KMS-11 (cell line): Measurements from ENCODE around the gene HSPA4L.

ENCODE experiments used
- H2AFZ ChIP-seq: fragments of 200-600 bp; sonication (generic); 2 replicates; pipeline ENCODE4 v1.6.1; 2016; ENCODE audit warnings: antibody characterized with exemption, mixed run types, low read depth
- H3K27ac ChIP-seq: fragments of 200-600 bp; sonication (generic); 2 replicates; pipeline ENCODE4 v1.6.1; 2016; ENCODE audit warnings: mild to moderate bottlenecking, mixed run types
- H3K27me3 ChIP-seq: fragments of 200-600 bp; sonication (generic); 2 replicates; pipeline ENCODE4 v1.6.1; 2017; ENCODE audit warnings: mild to moderate bottlenecking, low read depth, mixed run types, moderate library complexity; ENCODE audit not compliant: insufficient read depth
- H3K36me3 ChIP-seq: fragments of 200-600 bp; sonication (generic); 2 replicates; pipeline ENCODE4 v1.6.1; 2017; ENCODE audit warnings: mild to moderate bottlenecking, mixed run types; ENCODE audit not compliant: insufficient read depth
- H3K4me1 ChIP-seq: fragments of 200-600 bp; sonication (generic); 2 replicates; pipeline ENCODE4 v1.6.1; 2016; ENCODE audit warnings: mild to moderate bottlenecking, low read depth, mixed run types; ENCODE audit not compliant: poor library complexity, severe bottlenecking
- H3K4me2 ChIP-seq: fragments of 200-600 bp; sonication (generic); 2 replicates; pipeline ENCODE4 v1.7.0; 2016; ENCODE audit warnings: mild to moderate bottlenecking, mixed run types
- H3K4me3 ChIP-seq: fragments of 200-600 bp; sonication (generic); IDR thresholded peaks from 2 replicates; pipeline ENCODE4 v1.6.1; 2017; ENCODE audit warnings: low read depth, low read length, mixed read lengths; ENCODE audit not compliant: insufficient read depth
- H3K79me2 ChIP-seq: fragments of 200-600 bp; sonication (generic); 2 replicates; pipeline ENCODE4 v1.6.1; 2016; ENCODE audit warnings: low read depth, mixed run types; ENCODE audit not compliant: insufficient read depth
- H3K9ac ChIP-seq: fragments of 200-600 bp; sonication (generic); 2 replicates; pipeline ENCODE4 v1.6.1; 2016; ENCODE audit warnings: mild to moderate bottlenecking, mixed run types
- H4K20me1 ChIP-seq: fragments of 200-600 bp; sonication (generic); 2 replicates; pipeline ENCODE4 v1.6.1; 2016; ENCODE audit warnings: mild to moderate bottlenecking, mixed run types; ENCODE audit not compliant: insufficient read depth
- TF ChIP-seq, protein P1 (sequence below): fragments of 200-600 bp; sonication (generic); conservative IDR thresholded peaks from 2 replicates; pipeline ENCODE4 v1.6.1; 2017; ENCODE audit warnings: low read depth, mild to moderate bottlenecking, antibody characterized with exemption, low read length, moderate library complexity, mixed read lengths

The HSPA4L gene

DNA sequence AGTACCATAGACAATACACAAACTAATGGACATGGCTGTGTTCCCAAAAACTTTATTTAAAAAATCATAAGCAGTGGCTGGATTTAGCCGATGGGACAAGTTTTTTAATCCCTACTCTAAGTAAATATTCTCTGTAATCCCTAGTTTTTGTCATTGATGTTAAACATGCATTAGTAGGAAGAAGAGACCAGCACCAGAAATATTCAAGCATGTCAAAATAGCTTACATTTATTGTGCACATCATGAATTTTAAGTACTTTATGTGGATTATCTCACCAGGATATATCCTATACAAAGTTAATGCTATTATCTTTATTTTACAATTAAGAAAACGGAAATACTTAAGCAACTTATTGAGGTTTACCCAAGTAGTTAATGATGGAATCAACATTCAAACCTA, 46.0 kb downstream of the HSPA4L start:
- TF ChIP-seq, protein P1, sequence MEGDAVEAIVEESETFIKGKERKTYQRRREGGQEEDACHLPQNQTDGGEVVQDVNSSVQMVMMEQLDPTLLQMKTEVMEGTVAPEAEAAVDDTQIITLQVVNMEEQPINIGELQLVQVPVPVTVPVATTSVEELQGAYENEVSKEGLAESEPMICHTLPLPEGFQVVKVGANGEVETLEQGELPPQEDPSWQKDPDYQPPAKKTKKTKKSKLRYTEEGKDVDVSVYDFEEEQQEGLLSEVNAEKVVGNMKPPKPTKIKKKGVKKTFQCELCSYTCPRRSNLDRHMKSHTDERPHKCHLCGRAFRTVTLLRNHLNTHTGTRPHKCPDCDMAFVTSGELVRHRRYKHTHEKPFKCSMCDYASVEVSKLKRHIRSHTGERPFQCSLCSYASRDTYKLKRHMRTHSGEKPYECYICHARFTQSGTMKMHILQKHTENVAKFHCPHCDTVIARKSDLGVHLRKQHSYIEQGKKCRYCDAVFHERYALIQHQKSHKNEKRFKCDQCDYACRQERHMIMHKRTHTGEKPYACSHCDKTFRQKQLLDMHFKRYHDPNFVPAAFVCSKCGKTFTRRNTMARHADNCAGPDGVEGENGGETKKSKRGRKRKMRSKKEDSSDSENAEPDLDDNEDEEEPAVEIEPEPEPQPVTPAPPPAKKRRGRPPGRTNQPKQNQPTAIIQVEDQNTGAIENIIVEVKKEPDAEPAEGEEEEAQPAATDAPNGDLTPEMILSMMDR = no peak
- Histone ChIP-seq H3K4me1 (no peaks in the 10 kb centered on the region), H2AFZ (no peak overlapping the region), H3K36me3 (0 out of 2 replicates have a peak, but pooled peaks cover 2% of the 10 kb centered on the region), H3K27ac (no peak overlapping the region), H3K4me3 (no peak overlapping the region), H3K9ac (no peak overlapping the region), H3K4me2 (no peak overlapping the region), H3K27me3 (no peaks in the 10 kb centered on the region), H4K20me1 (no peaks in the 10 kb centered on the region; the same call in 1 of the 2 replicates), H3K79me2 (no peaks in the 10 kb centered on the region)

DNA sequence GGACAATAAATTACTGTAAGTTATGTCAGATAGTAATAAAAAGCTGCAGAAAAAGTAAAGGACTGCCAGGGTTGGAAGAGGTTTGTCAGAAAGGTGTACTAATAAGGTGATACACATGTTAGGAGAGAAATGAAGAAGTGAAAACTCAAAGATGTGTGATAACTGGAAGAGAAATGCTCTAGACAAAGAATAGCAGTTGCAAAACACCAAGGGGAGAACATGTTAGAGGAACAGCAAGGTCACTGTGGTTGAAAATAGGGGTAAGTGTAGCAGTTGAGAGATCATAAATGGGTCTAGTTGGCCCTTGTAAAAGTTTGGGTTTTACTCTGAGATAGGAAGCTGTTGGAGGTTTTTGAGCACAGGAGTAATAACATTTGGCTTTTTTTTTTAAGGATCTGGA, 46.9 kb downstream of the HSPA4L start:
- H4K20me1 ChIP-seq = no peaks in the 10 kb centered on the region; the same call in 1 of the 2 replicates
- H3K79me2 ChIP-seq = no peaks in the 10 kb centered on the region
- no peak overlapping the region for H3K4me2 ChIP-seq
- no peak overlapping the region for H3K4me3 ChIP-seq
- H3K27ac ChIP-seq = no peak overlapping the region
- no peak overlapping the region for H2AFZ ChIP-seq
- TF ChIP-seq, protein P1 = no peak
- 0 out of 2 replicates have a peak, but pooled peaks cover 2% of the 10 kb centered on the region for H3K36me3 ChIP-seq
- no peaks in the 10 kb centered on the region for H3K27me3 ChIP-seq
- H3K9ac ChIP-seq = no peak overlapping the region
- H3K4me1 ChIP-seq = no peaks in the 10 kb centered on the region

DNA sequence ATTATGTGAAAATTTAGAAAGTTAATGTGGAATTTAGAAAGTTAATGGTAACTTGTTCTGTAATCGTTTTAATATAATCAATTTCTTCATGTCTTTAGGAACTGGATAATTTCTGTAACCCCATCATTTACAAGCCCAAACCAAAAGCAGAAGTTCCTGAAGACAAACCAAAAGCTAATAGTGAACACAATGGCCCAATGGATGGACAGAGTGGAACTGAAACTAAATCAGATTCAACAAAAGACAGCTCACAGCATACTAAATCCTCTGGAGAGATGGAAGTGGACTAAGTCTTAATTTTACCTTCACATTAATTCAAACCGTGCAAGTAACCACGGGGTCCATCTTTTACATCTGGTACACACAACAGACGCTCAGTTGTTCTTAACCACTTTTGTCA, 50.5 kb downstream of the HSPA4L start:
- no peak overlapping the region for H2AFZ ChIP-seq

DNA sequence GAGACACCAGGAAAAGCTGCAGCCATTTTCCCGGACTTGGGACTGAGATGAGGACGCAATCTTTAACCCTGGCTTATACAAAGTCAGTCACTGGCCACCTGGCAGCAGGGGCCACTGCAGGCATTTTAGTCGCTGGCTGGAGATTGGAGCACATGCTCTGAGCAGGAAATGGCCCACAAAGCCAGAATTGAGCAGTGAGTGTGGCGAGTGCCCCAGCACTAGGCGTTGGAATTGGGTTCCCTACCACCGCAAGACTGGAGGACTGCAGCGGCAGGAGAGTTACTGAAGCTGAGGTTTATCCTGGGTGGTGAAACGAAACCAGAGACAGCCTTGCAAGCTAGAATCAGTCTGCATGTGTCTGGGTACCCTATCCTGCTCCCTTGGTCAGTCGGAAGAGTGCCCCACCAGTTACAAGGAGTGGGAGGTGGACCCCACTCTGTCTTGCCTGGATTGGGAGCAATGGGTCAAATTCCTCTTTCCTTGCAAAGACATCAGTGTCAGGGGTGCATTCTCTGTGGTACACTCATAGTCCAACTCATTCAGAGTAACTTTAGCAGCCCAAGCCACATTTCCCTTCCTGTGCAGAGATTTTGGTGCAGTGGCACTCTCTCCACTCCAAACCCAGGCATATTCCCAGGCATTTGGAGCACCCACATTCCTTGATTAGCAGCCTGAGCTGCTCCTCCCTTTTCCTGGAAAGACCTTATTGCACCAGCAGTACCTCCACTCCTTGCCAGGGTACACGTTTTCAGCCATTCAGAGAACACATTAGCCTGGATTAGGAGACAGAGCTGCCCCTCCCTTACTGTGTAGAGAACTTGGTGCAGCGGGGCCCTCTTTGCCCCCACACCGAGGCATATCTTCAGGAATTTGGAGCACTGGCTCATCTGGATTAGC, 61.8 kb downstream of the HSPA4L start:
- Histone ChIP-seq H3K4me1 (no peaks in the 10 kb centered on the region), H3K36me3 (no peaks in the 10 kb centered on the region), H3K27me3 (no peaks in the 10 kb centered on the region), H3K9ac (no peak overlapping the region), H3K4me2 (no peak overlapping the region), H2AFZ (no peak overlapping the region), H3K79me2 (no peaks in the 10 kb centered on the region), H3K4me3 (no peak overlapping the region), H3K27ac (no peak overlapping the region), H4K20me1 (no peaks in the 10 kb centered on the region)
- TF ChIP-seq, protein P1 = no peak

More for the DNA sequence above, 50.5 kb downstream of the HSPA4L start:
- Histone ChIP-seq H3K79me2 (no peaks in the 10 kb centered on the region), H3K9ac (no peak overlapping the region), H3K4me2 (no peak overlapping the region), H3K4me3 (no peak overlapping the region), H3K27ac (no peak overlapping the region), H3K36me3 (0 out of 2 replicates have a peak, but pooled peaks cover 2% of the 10 kb centered on the region), H3K4me1 (no peaks in the 10 kb centered on the region), H4K20me1 (no peaks in the 10 kb centered on the region; the same call in none of the 2 replicates), H3K27me3 (no peaks in the 10 kb centered on the region)
- TF ChIP-seq, protein P1 = no peak
